ENCODE data around the gene ODAD4.
"Not testable (repeated sequence)": the region's sequence is repeated elsewhere in the genome, so short reads cannot be mapped to it uniquely, and the experiment has no call there.

GRCh38 chr17:41931715-41932114 lies 1.3 kb downstream of the ODAD4 start:
- TF ChIP-seq POLR2A (IDR thresholded peaks at IDR 0.05; ENCODE audit: low read length); GATA1 (IDR thresholded peaks at IDR 0.05; ENCODE audit: low read depth, low read length): not testable (repeated sequence)

Measured in erythroblast (primary cell).